GF-D8 (cell line): ENCODE measurements around the gene LECT2.

Experiments used
- DNase-seq: peaks from one replicate; lab custom pipeline; 2025; lab: John Stamatoyannopoulos, UW

Gene LECT2

DNA sequence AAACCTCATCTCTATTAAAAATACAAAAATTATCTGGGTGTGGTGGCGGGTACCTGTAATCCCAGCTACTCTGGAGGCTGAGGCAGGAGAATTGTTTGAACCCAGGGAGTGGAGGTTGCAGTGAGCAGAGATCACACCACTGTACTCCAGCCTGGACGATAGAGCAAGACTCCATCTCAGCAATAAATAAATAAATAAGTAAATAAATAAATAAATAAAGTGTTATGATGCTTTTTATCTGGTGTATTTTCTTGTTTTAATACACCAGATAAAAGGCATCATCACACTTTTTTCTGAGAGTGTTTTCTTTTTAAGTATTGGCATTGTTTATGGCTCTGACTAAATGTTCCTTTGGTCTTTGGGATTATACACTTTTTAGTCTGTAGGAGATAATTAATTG lies 24.2 kb upstream of the LECT2 start:
- DNase-seq: no peak

GRCh38 chr5:135978212-135978631 lies 23.4 kb upstream of the LECT2 start:
- DNase-seq: no peak

- no peak for DNase-seq
Observed at GRCh38 chr5:135977375-135977928, 22.7 kb upstream of the LECT2 start.

DNA sequence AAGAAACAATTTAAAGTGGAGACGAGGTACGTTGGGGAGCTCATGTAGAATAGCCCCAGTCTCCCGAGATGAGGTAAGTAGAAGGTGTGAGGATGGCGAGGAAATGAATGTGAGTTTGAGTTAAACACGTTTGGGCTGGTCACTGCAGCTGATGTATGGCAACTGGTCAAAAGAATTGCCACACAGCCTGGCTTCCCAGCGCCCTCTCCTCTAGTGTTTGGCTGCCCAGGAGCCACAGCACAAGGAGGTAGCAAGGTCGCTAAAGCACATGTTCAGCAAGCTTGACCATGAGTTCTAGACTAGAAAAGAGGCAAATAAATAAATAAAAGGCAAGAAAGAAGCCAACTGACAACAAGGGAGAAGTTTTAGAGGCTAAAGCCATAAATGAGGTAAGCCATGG lies 21.4 kb upstream of the LECT2 start:
- no peak for DNase-seq

DNA sequence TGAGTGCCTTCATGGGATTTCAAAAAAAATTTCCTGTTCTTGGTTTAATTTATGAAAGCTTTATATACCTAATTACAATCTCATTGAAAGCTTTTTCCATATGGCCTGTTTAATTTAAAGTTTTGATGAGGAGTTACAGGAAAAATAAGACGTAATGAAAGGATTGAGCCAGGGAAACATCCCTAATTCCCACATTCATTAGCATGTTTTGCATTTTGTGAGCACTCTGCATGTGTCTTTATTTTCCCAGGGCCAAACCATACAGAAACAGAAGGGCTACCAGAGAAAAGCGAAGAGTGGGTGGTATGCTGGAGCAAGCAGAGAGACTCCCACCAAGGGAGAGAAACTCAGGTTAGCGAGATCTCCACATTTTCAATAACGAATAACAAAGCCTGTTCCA lies 20.3 kb upstream of the LECT2 start:
- no peak for DNase-seq

- DNase-seq: no peak
Observed at GRCh38 chr5:135974021-135974600, 19.3 kb upstream of the LECT2 start.

DNA sequence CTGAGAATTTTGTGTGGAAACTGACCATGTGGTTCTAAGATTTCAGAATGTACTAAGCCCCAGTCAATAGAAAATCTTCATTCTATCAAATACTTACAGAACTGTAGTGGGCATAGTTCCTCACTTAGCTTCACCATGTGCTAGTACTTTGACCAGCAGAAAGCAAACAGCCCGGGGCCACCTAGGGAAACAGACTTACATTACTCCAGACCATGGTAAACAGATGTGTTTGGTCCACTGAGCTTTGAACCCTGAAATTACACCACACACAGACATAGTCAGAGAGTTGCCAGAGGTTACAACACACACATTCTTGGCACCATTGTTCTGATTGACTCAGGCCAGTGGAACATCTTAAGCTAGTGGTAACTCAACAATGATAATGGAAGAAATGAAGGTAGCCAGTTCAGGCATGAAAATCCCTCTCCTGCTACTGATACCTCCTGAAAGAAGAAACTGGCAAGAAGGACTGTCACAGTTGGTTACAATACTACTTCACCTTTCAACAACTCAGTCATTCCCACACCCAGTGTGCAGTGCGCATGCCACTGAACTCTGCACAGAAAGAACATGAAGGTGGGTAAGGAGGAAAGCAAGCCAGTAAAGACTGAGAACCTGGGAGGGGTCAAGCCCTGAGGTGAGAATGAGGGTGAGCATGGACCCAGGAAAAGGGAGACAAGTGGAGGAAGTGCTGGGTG lies 18.7 kb upstream of the LECT2 start:
- no peak for DNase-seq

GRCh38 chr5:135971701-135972100 lies 16.9 kb upstream of the LECT2 start:
- no peak for DNase-seq

DNA sequence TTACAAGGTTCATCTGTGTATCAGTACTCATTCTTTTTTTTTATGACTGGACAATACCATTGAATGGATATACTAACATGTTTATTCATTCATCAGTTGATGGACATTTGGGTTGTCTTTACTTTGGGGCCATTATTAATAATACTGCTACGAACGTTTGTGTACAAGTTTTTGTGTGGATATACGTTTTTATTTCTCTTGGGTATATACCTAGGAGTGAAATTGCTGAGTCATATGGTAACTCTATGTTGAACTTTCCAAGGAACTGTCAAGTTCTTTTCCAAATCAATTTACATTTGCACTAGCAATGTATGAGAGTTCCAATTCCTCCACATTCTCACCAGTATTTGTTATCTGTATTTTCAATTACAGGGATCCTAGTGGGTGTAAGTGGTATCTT lies 12.0 kb upstream of the LECT2 start:
- DNase-seq: no peak

GRCh38 chr5:135966165-135966564 lies 11.4 kb upstream of the LECT2 start:
- no peak for DNase-seq

DNA sequence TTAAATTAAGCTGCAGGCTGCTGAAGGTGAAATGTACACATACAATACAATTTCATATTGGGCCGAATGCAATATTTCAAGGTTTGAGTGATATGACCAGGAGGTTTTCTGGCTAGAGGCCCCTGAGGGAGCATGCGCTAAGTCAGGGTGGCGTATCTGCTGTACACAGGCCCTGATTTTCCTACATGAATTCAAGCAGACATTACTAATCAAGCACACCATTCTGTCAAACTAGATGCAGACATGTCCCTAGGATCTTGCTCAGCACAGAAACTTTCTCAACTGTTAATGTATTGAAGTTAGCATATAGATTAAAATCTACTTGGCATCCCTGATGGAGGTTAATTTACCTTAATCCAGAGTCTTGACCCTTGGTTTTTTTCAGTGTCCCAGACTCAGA lies 10.7 kb upstream of the LECT2 start:
- DNase-seq: no peak

GRCh38 chr5:135964670-135965320 lies 10.0 kb upstream of the LECT2 start:
- no peak for DNase-seq

DNA sequence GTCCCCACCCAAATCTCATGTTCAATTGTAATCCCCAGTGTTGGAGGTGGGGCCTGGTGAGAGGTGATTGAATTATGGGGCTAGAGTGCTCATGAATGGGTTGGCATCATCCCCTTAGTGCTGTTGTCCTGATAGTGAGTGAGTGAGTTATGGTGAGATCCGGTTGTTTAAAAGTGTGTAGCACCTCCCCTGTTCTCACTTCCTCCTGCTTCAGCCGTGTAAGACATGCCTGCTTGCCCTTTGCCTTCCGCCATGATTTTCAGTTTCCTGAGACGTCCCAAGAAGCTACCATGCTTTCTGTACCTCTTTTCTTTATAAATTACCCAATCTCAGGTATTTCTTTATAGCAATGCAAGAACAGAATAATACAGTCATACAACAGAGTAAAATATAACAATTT lies 742 bp upstream of the LECT2 start:
- DNase-seq: no peak

DNA sequence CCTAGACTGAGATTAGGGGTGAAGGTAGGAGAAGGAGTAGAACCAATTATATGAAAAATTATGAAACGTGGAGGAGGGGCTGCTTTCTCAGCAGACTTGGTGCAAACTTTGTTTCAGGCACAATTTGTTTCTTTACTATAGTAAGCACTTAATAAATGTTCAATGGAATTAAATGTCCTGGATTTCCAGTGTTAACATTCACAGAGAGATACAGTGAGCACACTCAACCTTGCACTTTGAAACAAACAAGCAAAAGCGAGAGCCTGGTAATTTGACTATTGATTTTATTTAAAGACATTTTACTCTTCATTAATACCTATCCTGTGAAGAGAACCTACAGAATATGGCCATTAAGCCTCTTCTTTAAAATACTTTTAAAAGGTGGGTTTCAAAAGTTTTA lies 933 bp downstream of the LECT2 start:
- no peak for DNase-seq

DNA sequence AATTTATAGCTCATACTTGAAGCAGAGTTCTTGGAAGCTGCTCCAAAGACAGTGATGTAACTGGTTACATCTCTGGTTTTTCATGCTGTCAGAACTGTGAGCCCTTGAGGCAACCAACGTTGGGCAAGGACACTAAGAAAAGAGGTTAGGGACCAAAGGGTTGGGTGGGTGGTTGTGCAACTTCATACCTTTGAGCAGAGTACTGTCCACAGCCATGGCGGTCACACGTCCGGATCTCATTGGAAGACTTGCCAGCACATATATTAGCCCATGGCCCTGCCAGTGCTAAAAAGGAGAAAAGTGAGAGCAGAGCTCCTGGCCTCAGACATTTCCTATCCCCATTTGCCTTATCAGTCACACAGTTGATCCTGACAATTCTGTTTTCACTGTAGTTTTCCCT lies 2.1 kb downstream of the LECT2 start:
- no peak for DNase-seq

DNA sequence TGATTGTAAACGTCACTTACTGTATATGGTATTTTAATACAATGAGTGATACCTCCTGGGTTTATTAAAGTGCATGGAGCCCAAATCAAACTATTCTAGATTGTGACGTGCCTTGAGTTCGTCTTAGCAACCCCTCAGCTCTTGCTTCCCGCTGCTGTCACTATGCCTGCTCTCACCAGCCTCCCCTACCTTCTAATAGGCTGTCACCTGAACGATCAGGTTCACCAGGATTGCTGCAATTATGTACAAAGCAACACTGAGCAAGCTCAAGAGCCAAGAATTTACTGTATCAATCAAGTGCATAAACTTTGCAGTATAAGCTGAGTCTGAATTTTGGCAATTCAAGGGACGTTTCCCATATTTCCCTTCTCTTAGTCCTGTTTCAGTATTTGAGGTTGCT lies 3.0 kb downstream of the LECT2 start:
- DNase-seq: no peak

DNA sequence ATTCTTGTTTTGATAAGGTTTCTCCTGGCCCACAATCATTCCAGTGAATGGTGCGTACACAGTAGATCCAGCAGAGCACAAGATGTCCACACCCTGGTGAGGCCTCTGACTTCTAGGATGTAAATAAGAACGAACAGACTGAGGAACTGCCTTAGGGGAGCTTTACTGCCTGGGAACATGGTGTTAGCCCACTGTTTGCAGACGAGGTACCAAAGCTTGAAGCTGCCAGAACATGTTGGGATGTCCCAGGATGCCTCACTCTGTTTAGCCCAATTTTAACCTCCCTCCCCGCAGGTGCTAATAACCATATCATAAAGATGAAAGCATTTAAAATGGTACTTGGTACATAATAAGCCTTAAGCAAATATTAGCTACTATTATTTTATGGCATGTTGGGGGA lies 3.5 kb downstream of the LECT2 start:
- no peak for DNase-seq

- no peak for DNase-seq
Observed at GRCh38 chr5:135950611-135951010, 4.2 kb downstream of the LECT2 start.

- DNase-seq: no peak
Observed at GRCh38 chr5:135944967-135945560, 9.7 kb downstream of the LECT2 start.

GRCh38 chr5:135944564-135944963 lies 10.2 kb downstream of the LECT2 start:
- no peak for DNase-seq

DNA sequence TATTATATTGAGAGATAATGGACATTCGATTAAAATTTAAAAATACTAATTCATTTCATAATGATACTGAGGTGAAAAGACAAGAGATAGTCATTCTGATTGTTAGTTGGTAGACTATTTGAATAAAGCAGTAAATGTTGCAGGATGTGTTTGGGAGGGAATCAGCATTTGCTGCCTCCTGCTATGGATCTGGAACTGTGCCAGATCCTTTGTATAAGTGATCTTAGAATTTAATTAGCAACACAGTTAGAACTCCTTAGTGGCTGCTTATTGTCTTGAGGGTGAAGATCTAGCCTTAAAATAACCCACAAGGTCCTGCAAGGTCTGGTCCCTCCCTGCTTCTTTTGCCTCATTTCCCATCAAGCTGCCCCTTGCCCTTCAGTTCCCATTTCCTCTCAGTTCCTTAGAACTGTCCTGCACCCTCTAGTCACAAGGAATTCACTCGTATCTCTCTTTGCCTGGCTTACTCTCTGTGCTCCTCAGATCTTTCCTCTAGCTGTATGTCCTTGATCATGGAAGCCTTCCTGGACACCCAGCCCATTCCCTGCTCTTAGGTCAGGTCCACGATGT lies 12.5 kb downstream of the LECT2 start:
- no peak for DNase-seq

DNA sequence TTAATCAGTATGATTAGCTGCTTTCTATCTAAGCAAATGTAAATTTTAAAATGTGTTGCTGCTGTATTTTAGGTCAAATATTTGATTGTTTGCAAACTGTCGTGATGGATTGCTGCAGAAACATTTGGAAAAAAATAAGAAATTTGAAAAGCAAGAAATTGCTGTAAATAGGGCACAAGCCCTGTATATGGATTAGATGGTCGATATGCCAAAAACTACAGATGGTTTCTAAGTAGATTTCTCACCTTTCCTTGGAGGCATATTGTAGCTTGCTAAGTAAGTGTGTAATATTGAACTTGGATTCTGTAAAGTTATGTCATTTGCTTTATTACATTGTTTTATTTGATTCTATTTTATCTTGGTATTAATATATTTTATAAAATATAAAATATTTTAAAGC lies 13.1 kb downstream of the LECT2 start:
- no peak for DNase-seq
